ENCODE data around the gene TRAPPC14. TPM values are rescaled to one million over a fixed set of nuclear protein-coding genes. Genes with fewer than 3 reads are reported as not detected.

The TRAPPC14 gene
- total and polyA plus RNA-seq, 9 of the 15 experiments (the other 6 are each of a cell fraction or from before 2014, with no cell fraction given) = 0.42 to 45.9 (median 18.2) TPM

- TF ChIP-seq PHB2 (IDR thresholded peaks at IDR 0.05; ENCODE audit: low read depth) (no peak), ZNF77 (CRISPR knock-in tag; IDR thresholded peaks at IDR 0.05) (no peak), RBM25 (IDR thresholded peaks at IDR 0.05; ENCODE audit: low read depth, low read length, severe bottlenecking) (no peak), MAX (CRISPR knock-in tag; IDR thresholded peaks at IDR 0.05) (no peak; the same call in 1 of the 2 replicates), E2F1 (CRISPR knock-in tag; IDR thresholded peaks at IDR 0.05) (no peak; the same call in 1 of the 2 replicates), ZNF24 (IDR thresholded peaks at IDR 0.05) (no peak), LARP7 (IDR thresholded peaks at IDR 0.05) (no peak), GTF2F1 (IDR thresholded peaks at IDR 0.05; ENCODE audit: low read depth, low read length) (no peak; the same call in 1 of the 2 replicates), HDAC8 (tag; IDR thresholded peaks at IDR 0.05) (no peak), DDX20 (tag; IDR thresholded peaks at IDR 0.05; ENCODE audit: low read depth) (no peak), CC2D1A (IDR thresholded peaks at IDR 0.05) (no peak), E4F1 (CRISPR knock-in tag; IDR thresholded peaks at IDR 0.05; ENCODE audit: borderline replicate concordance) (no peak), POLR3A (IDR thresholded peaks at IDR 0.05; ENCODE audit: borderline replicate concordance, extremely low read depth, insufficient read depth, insufficient read length) (no peak), THRA (IDR thresholded peaks at IDR 0.05) (no peak), RBM15 (IDR thresholded peaks at IDR 0.05; ENCODE audit: insufficient read depth, low read length) (no peak), ZHX1 (conservative IDR thresholded peaks at IDR 0.05; ENCODE audit: low read length) (no peak), ZNF311 (CRISPR knock-in tag; IDR thresholded peaks at IDR 0.05) (no peak), DACH1 (IDR thresholded peaks at IDR 0.05; ENCODE audit: partially characterized antibody) (no peak), ZNF23 (CRISPR knock-in tag; IDR thresholded peaks at IDR 0.05) (no peak; the same call in 1 of the 2 replicates), BRF1 (IDR thresholded peaks at IDR 0.05; ENCODE audit: borderline replicate concordance, extremely low read depth, insufficient read length) (no peak), HNRNPK (IDR thresholded peaks at IDR 0.05; ENCODE audit: low read depth, low read length, poor library complexity, severe bottlenecking) (no peak)
These were observed 32.1 kb downstream of the TRAPPC14 start (continued) for GRCh38 chr7:100126239-100126930.
